Umbilical cord (tissue), 2 donors: ENCODE data around the gene TMEM17. TPM values are rescaled to one million over a fixed set of nuclear protein-coding genes. Genes with fewer than 3 reads are reported as not detected.

Experiments
- DNase-seq: peaks from one replicate; pipeline ENCODE4 v3.0.0-alpha.2; 2015; ENCODE audit warnings: low spot score
- total RNA-seq: library from RNA; depleted of rRNA; stranded (reverse); fragments of >200 nt; gene quantifications from one replicate; pipeline ENCODE4 v1.2.3, GENCODE V29; 2014; ENCODE audit warnings: low replicate concordance; ENCODE audit not compliant: insufficient read depth

Gene TMEM17
- total RNA-seq, 1 donor from 2014 or later: 7.0 TPM

DNA sequence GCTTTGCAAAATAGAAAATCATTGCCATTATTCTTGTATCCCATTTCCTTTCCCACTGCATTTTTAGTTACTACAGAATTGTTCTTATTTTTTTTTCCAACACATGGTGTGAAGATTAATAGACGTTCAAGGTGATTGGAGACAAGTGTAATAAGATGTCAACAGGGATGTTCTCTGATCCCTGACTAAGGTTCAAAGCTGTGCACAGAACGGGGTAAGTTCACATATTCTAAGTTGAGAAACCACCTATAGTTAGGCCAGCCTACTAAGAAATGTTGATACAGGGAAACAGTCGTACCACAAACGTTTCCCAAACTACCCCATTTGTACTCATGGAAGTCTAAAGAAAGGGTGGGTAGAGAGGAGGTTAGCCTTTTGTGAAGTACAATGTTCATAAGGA lies 6.4 kb upstream of the TMEM17 start:
- no peak for DNase-seq

DNA sequence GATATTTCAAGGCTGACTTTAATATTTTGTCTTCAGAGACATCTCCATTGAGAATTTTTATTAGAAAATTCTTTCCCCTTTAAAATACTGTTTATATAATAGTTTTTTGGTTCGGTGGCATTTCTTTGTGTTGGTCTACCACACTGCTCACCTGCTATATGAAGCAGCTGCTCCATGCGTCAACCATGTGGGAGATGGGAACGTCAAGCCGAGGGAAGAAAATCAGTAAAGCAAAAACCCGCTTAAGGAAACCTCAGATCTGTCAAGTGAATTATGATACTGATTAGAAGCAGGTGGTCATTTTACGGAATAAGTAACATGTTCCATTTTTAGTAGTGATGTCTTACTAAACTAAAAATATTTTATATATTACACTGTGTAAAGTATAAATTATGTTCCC lies 5.6 kb upstream of the TMEM17 start:
- DNase-seq: no peak

GRCh38 chr2:62506421-62506750 lies 391 bp upstream of the TMEM17 start:
- no peak for DNase-seq

- peak; percentile 18 for DNase-seq
These were observed 766 bp downstream of the TMEM17 start for GRCh38 chr2:62505109-62505749.

- DNase-seq: no peak
These were observed 1.3 kb downstream of the TMEM17 start for GRCh38 chr2:62504657-62505056.

DNA sequence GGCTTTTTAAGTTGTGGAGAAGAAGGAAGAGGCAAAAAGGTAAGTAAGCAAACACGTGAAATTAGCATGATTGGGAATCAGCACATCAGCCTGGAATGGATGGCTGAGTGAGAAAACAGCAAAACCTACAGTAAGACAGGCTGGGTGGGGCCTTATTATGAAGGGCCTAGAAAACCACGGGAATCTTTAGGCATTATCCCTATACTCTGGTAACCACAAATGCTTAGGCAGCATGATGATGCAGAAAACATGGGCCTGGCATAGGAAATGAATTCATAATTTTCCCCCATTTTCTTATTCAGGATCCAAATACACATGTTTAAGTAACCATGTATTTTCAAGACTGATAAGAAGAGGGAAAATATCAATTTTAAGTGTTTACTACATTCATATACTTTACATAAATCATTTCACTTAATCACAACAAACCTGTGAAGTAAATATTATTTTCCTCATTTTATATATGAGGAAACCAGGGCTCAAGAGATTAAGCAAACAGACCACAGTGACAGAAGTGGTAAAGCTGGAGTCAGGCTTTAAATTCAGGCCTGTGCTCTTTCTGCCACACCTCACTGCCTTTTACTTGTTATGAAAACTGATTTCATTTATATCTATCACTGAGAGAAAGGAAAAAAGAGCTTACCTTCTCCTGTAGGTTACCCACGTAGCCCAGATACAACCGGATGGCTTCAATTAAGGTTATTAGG lies 4.0 kb downstream of the TMEM17 start:
- peak; percentile 25 for DNase-seq

GRCh38 chr2:62501069-62501468 lies 4.9 kb downstream of the TMEM17 start:
- no peak for DNase-seq

- no peak for DNase-seq
These were observed 6.5 kb downstream of the TMEM17 start for GRCh38 chr2:62499430-62500060.

GRCh38 chr2:62498739-62499138 lies 7.3 kb downstream of the TMEM17 start:
- no peak for DNase-seq

DNA sequence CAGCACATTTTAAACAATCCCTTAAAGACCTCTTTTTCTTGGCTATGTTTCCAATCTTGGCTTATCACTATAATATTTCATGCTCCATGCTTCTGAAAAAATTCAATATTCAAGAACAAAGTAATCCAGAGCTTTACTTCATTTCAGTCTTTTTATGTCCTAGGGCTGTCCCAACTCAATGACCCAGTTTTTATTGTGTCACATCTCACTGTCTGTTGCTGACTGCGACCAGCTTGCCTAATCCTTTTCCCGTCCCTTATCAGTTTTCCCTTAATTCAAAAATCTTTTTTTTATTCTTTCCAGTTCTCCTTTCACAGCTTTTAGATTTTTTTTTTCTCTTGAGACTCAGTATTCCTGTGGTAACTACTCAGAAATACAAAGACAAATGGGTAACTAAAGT lies 10.2 kb downstream of the TMEM17 start:
- no peak for DNase-seq

DNA sequence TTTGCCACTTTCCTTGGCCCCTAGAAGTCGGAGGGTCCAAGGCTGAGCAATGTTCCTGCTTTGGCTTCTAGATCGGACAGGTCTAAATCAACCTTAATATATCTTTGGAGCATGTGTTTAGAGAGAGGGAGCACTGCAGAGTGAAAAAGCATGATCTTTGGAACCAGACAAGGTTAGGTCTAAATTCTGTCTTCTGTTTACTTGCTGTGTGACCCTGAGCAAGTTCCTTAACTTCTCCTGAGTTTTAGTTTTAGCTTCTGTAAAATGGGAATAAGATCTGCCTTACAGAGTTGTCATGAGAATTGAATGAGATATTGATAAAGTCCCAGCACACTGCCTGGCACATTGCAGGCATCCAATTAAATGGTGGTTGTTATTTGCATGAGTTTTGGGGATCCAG lies 13.9 kb downstream of the TMEM17 start:
- no peak for DNase-seq

- no peak for DNase-seq
These were observed 16.3 kb downstream of the TMEM17 start for GRCh38 chr2:62489702-62490101.

DNA sequence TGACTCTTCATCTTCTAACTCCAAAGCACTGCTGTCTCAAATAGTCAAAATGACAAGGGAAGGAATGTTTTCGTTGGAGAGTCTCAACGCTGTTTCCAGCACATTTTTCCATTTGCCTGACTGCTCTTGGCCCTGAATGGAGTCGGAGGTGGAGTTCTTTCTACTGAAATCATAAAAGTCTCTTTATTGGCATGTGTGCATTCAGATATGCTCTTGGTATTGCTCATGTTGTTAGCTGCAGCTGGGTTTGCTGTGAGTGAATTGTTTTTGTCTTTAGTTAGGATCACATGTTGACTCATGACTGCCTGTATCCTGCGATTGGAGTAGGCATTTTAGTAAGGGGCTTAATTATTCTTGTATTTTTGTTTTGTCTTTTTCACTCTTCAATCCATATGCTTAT lies 16.8 kb downstream of the TMEM17 start:
- peak; percentile 78 for DNase-seq

DNA sequence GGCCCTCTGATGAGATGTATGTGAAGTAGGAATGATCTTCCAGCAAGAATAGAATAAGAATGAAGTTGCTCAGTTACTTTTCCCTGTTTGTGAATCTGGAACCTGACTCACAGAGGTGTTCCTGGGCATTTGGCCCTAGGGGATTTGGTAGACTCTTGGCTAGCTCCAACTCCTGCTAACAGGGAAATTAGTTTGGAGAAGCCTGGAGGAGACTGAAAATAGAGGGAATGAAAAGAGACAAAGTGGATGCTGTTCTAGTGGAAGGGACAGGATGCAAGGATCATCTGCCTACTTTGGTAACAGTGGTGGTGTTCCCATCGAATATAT lies 19.6 kb downstream of the TMEM17 start:
- DNase-seq: no peak

DNA sequence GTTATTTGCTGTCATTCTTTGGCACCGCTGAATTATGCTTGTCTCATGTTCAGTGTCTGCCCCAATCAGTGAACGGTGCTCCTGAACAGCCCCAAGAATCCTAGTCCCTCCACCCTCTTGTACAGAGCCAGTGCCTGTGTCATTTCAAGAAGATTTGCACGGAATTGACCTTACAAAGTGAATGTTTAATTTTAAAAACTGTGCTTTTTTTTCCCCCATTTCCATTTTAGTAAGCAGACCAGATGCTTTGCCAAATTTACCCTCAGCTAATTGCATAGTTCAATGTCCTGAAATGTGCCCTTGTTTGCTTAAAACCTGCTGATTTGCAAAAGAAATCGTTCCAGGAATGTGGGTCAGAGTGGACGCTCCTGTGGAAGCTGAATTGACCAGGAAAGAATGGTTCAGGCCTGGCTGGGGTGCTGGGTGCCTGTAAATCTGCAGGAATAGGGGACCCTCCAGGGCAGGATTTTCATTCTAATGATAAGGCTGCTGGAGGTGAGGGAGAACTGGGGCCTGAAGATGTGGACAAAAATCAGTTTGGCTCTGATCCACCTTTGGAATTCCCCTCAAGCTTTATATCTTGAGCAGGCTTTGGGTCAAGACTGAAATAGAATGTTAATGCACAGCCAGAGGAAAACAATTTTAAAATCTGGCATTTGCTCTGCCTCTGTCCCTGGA lies 20.1 kb downstream of the TMEM17 start:
- DNase-seq: peak; percentile 83

DNA sequence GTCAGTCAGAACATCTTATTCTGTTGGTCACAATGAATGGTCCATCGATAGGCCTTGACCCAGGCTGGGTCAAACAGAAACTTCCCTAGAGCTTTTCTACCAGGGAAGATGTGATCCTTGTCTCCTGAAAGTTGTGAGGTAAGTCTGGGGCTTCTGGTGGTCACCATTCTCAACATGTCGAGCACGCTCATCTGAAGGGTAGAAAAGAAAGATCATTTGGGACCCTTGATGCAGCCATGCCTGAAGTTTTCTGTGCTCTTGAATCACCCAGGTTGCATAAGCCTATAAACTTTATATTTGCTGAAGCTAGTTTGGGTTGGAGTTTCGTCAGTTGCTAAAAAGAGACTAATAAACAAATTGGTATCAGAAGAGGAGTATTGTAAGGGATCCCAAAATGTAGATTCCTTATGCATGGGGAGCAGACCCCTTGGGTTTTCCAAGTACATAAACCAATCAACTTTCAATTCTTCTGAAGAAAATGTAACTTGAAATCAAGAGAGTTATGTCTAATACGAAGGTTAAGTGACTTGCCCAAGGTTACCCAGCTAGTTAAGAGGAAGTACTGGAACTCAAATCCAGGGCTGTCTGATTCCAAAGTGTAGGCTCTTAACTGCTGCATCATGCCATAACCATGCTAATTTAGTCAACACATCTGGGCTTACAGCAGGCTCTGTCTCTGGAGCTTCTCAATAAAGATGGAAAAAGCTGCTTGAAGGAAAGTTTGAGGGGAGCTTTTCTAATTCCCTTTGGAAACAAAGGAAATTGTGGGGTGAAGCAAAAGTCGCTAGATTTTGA lies 23.2 kb downstream of the TMEM17 start:
- no peak for DNase-seq

DNA sequence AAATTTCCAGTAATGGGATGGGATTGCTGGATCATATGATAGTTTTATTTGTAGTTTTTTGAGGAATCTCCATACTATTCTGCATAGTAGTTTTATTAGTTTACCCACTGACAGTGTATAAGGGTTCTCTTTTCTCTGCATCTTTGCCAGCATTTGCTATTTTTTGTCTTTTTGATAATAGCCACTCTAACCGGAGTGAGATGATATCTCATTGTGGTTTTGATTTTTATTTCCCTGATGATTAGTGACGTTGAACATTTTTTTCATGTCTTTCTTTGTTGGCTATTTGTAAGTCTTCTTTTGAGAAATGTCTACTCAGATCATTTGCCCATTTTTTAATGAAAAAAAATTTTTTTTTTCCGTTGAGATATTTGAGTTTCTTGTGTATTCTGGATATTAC lies 26.1 kb downstream of the TMEM17 start:
- no peak for DNase-seq

- peak; percentile 50 for DNase-seq
These were observed 27.9 kb downstream of the TMEM17 start for GRCh38 chr2:62478093-62478580.

DNA sequence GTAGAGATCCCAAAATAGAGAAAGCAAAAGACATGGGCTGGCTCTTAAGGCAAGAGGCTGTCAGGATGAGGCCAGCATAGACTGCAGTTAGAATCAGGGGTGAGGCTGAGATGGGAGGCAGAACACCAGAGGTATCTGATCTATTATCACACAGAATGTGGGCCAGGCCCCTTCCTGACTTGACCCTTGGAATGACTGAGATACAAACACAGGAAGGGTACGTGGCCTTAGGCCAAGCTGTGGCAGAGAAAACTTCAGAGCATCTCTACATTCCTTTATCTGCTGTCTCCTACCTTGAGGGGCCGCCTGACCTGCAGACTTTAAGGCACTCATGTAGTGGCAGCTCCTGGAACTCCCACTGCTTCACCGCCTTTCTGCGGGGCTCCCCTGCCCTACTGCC lies 28.4 kb downstream of the TMEM17 start:
- no peak for DNase-seq

- DNase-seq: peak; percentile 59
These were observed 30.6 kb downstream of the TMEM17 start for GRCh38 chr2:62475172-62476011.

DNA sequence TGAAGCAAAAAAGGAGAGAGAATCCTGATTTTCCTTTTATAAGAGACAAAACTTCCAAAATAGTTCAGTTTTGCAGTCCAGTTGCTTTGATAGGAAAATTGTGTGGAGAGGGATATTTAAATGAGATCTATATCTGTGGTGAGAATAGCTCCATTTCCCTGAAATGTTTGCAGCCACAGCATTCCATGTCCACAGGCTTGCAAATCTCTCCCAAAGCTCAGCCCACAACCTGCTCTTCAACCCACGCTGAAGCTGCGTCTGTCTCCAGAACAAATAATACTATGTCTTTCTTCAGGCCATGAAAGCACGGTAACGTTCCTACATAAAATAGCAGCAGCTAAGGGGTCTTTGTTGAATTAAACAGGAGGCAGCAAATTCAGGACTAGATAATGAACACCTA lies 31.8 kb downstream of the TMEM17 start:
- no peak for DNase-seq
